Thyroid gland (tissue), 4 donors: ENCODE measurements around the gene LZTS2.

Experiments
- CTCF ChIP-seq, 6 experiments: fragments of 200-600 bp in 3 of 6; fragments of 450-650 bp in 3 of 6; sonication (generic) in 3 of 6; IDR thresholded peaks; one replicate each; pipeline ENCODE4 v1.5.1; 2016 to 2019; ENCODE audit warnings: antibody characterized with exemption in 6 of 6, mild to moderate bottlenecking in 2 of 6, inconsistent platforms in 1 of 6, moderate library complexity in 1 of 6
- POLR2A ChIP-seq, 2 donors: fragments of 450-650 bp; IDR thresholded peaks; one replicate each; pipeline ENCODE4 v1.6.1; 2017; ENCODE audit warnings: antibody characterized with exemption in 2 of 2, mild to moderate bottlenecking in 2 of 2, moderate library complexity in 1 of 2

DNA sequence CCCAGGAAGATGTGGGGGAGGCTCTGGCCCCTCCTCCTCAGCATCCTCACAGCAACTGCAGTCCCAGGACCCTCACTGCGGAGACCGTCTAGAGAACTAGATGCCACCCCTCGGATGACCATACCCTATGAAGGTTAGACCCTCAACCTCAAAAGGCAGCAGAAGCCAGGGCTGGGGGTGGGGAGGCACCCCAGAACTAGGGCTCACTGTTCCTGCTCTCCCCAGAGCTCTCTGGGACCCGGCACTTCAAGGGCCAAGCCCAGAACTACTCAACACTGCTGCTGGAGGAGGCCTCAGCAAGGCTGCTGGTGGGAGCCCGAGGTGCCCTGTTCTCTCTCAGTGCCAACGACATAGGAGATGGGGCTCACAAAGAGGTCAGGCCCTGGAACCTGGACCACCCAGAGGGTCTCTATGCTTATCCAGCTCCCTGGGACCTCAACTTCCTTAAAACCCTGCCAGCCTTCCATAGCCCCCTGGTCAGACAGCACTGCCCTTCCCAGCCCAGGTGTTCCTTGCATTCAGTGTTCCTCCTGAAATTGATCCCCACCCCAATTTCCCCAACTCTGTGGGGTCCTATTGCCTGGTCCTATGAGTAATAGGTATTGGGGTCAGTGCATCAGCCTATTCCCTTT is 26.6 kb upstream of the LZTS2 start:
- TF ChIP-seq CTCF (IDR thresholded peaks at IDR 0.05) (no peak), POLR2A (IDR thresholded peaks at IDR 0.05) (no peak)
